Ishikawa (cell line): ENCODE data around the gene POU5F1.

Source experiments
- CEBPB ChIP-seq: IDR thresholded peaks from 2 replicates; pipeline ENCODE4 v1.6.1; 2012
- CREB1 ChIP-seq: IDR thresholded peaks from 2 replicates; pipeline ENCODE4 v1.6.1; 2012; ENCODE audit warnings: low read depth
- EGR1 ChIP-seq: IDR thresholded peaks from 2 replicates; pipeline ENCODE4 v1.6.1; 2012
- EP300 ChIP-seq: IDR thresholded peaks from 2 replicates; pipeline ENCODE4 v1.6.1; 2012; ENCODE audit warnings: borderline replicate concordance
- FOXM1 ChIP-seq: IDR thresholded peaks from 2 replicates; pipeline ENCODE4 v1.6.1; 2012; ENCODE audit warnings: low read depth, borderline replicate concordance
- NFIC ChIP-seq: IDR thresholded peaks from 2 replicates; pipeline ENCODE4 v1.6.1; 2012
- RAD21 ChIP-seq: IDR thresholded peaks from 2 replicates; pipeline ENCODE4 v1.6.1; 2012; ENCODE audit warnings: low read depth
- TAF1 ChIP-seq: IDR thresholded peaks from 2 replicates; pipeline ENCODE4 v1.6.1; 2012; ENCODE audit warnings: low read depth, mild to moderate bottlenecking
- TCF12 ChIP-seq: IDR thresholded peaks from 2 replicates; pipeline ENCODE4 v1.6.1; 2012; ENCODE audit warnings: low read depth
- TEAD4 ChIP-seq: IDR thresholded peaks from 2 replicates; pipeline ENCODE4 v1.6.1; 2012
- YY1 ChIP-seq: IDR thresholded peaks from 2 replicates; pipeline ENCODE4 v1.6.1; 2012; ENCODE audit warnings: low read depth
- ZBTB7A ChIP-seq: IDR thresholded peaks from 2 replicates; pipeline ENCODE4 v1.6.1; 2012; ENCODE audit warnings: low read depth
- TF ChIP-seq, protein P1 (sequence below): IDR thresholded peaks from 2 replicates; pipeline ENCODE4 v1.6.1; 2012
- TF ChIP-seq, protein P2 (sequence below): IDR thresholded peaks from 2 replicates; pipeline ENCODE4 v1.6.1; 2012

DNA sequence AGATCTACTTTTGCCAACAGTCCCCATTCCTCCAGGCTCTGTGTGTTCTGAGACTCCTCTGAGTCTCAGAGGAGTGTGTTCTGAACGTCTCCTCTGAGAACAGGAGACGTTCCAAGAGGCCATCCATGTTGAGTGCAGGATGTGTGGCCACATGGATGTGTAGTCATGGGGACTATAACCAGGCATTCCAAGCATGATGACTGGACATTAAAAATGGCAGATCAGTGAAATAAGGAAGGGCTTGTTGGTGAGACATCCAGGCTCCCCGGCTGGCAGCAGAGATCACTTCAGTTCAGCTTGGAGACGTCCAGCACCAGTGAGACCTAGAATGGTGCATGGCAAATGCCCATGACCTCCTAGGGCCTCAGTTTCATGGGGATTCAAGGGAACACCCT is 34.3 kb upstream of the POU5F1 start:
- TF ChIP-seq YY1 (no peak), CEBPB (no peak), TCF12 (no peak), TAF1 (no peak), RAD21 (no peak), NFIC (no peak), EGR1 (no peak), FOXM1 (no peak), TEAD4 (no peak), EP300 (no peak), CREB1 (no peak), ZBTB7A (no peak)
- TF ChIP-seq, protein P1, sequence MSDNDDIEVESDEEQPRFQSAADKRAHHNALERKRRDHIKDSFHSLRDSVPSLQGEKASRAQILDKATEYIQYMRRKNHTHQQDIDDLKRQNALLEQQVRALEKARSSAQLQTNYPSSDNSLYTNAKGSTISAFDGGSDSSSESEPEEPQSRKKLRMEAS = no peak
- TF ChIP-seq, protein P2, sequence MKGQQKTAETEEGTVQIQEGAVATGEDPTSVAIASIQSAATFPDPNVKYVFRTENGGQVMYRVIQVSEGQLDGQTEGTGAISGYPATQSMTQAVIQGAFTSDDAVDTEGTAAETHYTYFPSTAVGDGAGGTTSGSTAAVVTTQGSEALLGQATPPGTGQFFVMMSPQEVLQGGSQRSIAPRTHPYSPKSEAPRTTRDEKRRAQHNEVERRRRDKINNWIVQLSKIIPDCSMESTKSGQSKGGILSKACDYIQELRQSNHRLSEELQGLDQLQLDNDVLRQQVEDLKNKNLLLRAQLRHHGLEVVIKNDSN = no peak
